ENCODE measurements around the gene IER2.

The IER2 gene

GRCh38 chr19:13129384-13129783 is 20.8 kb upstream of the IER2 start:
- no peak for TF ChIP-seq CTCF (IDR thresholded peaks at IDR 0.05; ENCODE audit: unreplicated experiment in 3 of 3)
- Mint-ChIP-seq H3K9me3 (no peaks in the 10 kb centered on the region), H3K27ac (no peak overlapping the region), H3K27me3 (ENCODE audit: low read depth) (no peaks in the 10 kb centered on the region), H3K36me3 (ENCODE audit: low read depth) (peaks cover 8% of the 10 kb centered on the region), H3K4me3 (no peak overlapping the region), H3K4me1 (no peaks in the 10 kb centered on the region)

- Mint-ChIP-seq H3K27me3 (ENCODE audit: low read depth) (no peaks in the 10 kb centered on the region), H3K9me3 (no peaks in the 10 kb centered on the region), H3K27ac (no peak overlapping the region), H3K4me3 (no peak overlapping the region), H3K36me3 (ENCODE audit: low read depth) (peaks cover 8% of the 10 kb centered on the region), H3K4me1 (no peaks in the 10 kb centered on the region)
- TF ChIP-seq CTCF (IDR thresholded peaks at IDR 0.05; ENCODE audit: unreplicated experiment in 3 of 3) = no peak
These were observed 19.2 kb upstream of the IER2 start for GRCh38 chr19:13130886-13131490.

- Mint-ChIP-seq H3K4me1 (no peaks in the 10 kb centered on the region), H3K36me3 (ENCODE audit: low read depth) (peaks cover 18% of the 10 kb centered on the region), H3K4me3 (no peak overlapping the region), H3K9me3 (no peaks in the 10 kb centered on the region), H3K27me3 (ENCODE audit: low read depth) (no peaks in the 10 kb centered on the region), H3K27ac (no peak overlapping the region)
- TF ChIP-seq CTCF (IDR thresholded peaks at IDR 0.05; ENCODE audit: unreplicated experiment in 3 of 3) = no peak
These were observed 17.6 kb upstream of the IER2 start for GRCh38 chr19:13132471-13133180.

GRCh38 chr19:13133241-13133870 is 16.9 kb upstream of the IER2 start:
- H3K27ac Mint-ChIP-seq = no peak overlapping the region
- TF ChIP-seq CTCF (IDR thresholded peaks at IDR 0.05; ENCODE audit: unreplicated experiment in 3 of 3) = no peak
- no peaks in the 10 kb centered on the region for H3K27me3 Mint-ChIP-seq (ENCODE audit: low read depth)
- peaks cover 23% of the 10 kb centered on the region for H3K36me3 Mint-ChIP-seq (ENCODE audit: low read depth)
- H3K4me1 Mint-ChIP-seq = no peaks in the 10 kb centered on the region
- no peak overlapping the region for H3K4me3 Mint-ChIP-seq
- no peaks in the 10 kb centered on the region for H3K9me3 Mint-ChIP-seq

- TF ChIP-seq CTCF (IDR thresholded peaks at IDR 0.05; ENCODE audit: unreplicated experiment in 3 of 3) = no peak
- Mint-ChIP-seq H3K4me1 (no peaks in the 10 kb centered on the region), H3K36me3 (ENCODE audit: low read depth) (peaks cover 28% of the 10 kb centered on the region), H3K27me3 (ENCODE audit: low read depth) (no peaks in the 10 kb centered on the region), H3K9me3 (no peaks in the 10 kb centered on the region), H3K4me3 (no peak overlapping the region), H3K27ac (no peak overlapping the region)
These were observed 15.6 kb upstream of the IER2 start for GRCh38 chr19:13134626-13135025.

All from nephron (organoid).